Measurements from ENCODE around the gene ELMO1.

- TF ChIP-seq RAD21 (CRISPR knock-in tag; IDR thresholded peaks at IDR 0.05) (no peak), GTF2F1 (IDR thresholded peaks at IDR 0.05; ENCODE audit: low read length) (no peak), ZNF597 (CRISPR knock-in tag; IDR thresholded peaks at IDR 0.05) (no peak), BRF2 (CRISPR knock-in tag; IDR thresholded peaks at IDR 0.05) (no peak), ATF7 (IDR thresholded peaks at IDR 0.05) (no peak), ATF7 (CRISPR knock-in tag; IDR thresholded peaks at IDR 0.05) (no peak), FOXA1 (IDR thresholded peaks at IDR 0.05) (no peak), FOXA1 (CRISPR knock-in tag; IDR thresholded peaks at IDR 0.05) (no peak), ZBTB40 (IDR thresholded peaks at IDR 0.05) (no peak), ZBTB40 (CRISPR knock-in tag; IDR thresholded peaks at IDR 0.05) (no peak), EP300 (IDR thresholded peaks at IDR 0.05; ENCODE audit: low read depth in 2 of 2, low read length in 2 of 2) (no peak), EP300 (CRISPR knock-in tag; IDR thresholded peaks at IDR 0.05; ENCODE audit: borderline replicate concordance) (no peak), CTCF (CRISPR knock-in tag; IDR thresholded peaks at IDR 0.05) (no peak), MED13 (CRISPR knock-in tag; IDR thresholded peaks at IDR 0.05) (no peak), ETV6 (CRISPR knock-in tag; conservative IDR thresholded peaks at IDR 0.05) (no peak), ZNF253 (CRISPR knock-in tag; IDR thresholded peaks at IDR 0.05; ENCODE audit: borderline replicate concordance) (no peak), ZNF780A (CRISPR knock-in tag; IDR thresholded peaks at IDR 0.05) (no peak)
These were observed 620.6 kb downstream of the ELMO1 start for GRCh38 chr7:36827726-36828703.

Data from HepG2 (cell line).